ENCODE measurements around the gene KIAA1671.

- TF ChIP-seq CTCF (IDR thresholded peaks at IDR 0.05) = no peak
- no peak for TF ChIP-seq SIN3A (IDR thresholded peaks at IDR 0.05; ENCODE audit: borderline replicate concordance, low read depth, low read length)
Observed at GRCh38 chr22:25021976-25022711, 69.6 kb downstream of the KIAA1671 start.
